ENCODE measurements around the gene CD82.

Gene CD82

DNA sequence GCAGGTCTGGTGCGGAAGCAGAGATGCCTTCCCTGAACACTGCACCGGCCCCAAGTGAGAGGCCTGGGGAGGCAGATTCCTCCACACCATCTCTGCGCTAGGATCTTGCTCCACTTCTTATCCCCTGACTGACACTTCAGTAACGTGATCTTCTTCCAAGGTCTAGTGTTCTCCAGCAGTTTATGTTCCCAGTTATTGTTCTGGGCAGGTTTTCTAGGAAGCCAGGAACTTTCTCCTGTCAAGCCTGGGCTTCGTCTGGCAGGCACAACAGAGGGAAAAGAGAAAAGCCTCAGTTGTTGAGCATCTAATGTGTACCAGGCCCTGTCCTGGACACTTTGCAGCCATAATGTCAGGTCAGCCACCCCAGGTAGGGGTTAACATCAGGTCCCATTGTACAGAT lies 10.5 kb downstream of the CD82 start:
- Histone ChIP-seq H3K27me3 (ENCODE audit: control insufficient read depth in 5 of 5, insufficient read depth in 4 of 5, low read length in 5 of 5) (no peaks in the 10 kb centered on the region), H3K9ac (ENCODE audit: low read length in 5 of 5) (no peak overlapping the region), H3K9me3 (ENCODE audit: control insufficient read depth in 5 of 5, low read length in 5 of 5) (no peaks in the 10 kb centered on the region), H3K4me3 (ENCODE audit: low read depth in 1 of 5, low read length in 5 of 5) (no peak overlapping the region), H3K4me1 (ENCODE audit: control insufficient read depth in 5 of 5, insufficient read depth in 5 of 5, low read length in 5 of 5) (peaks cover 8 to 72% (median 17%) of the 10 kb centered on the region in 5 donors), H3K36me3 (ENCODE audit: control insufficient read depth in 5 of 5, insufficient read depth in 5 of 5, low read length in 5 of 5) (no peaks in the 10 kb centered on the region), H3K27ac (ENCODE audit: low read depth, low read length) (no peak overlapping the region)

DNA sequence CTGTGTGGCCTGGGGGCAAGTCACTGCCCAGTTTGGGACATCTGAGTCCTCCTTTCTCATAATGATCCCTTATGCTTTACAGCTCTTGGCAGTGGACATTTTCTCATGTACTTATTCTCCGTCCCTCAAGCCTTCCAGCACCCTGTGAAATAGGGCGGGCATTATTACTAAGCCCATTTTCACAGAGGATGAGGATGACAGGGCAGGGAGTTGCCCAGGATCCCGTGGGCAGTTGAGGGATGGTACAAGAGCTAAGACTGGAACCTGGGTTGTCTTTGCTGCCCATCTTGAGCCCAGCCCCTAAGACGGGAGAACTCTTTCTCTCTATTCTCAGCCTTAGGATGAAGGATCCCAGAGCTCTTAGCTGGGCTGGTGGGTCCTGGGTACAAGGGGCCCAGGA lies 11.2 kb downstream of the CD82 start:
- Histone ChIP-seq H3K4me3 (ENCODE audit: low read depth in 1 of 5, low read length in 5 of 5) (no peak overlapping the region), H3K4me1 (ENCODE audit: control insufficient read depth in 5 of 5, insufficient read depth in 5 of 5, low read length in 5 of 5) (peaks cover 6 to 68% (median 15%) of the 10 kb centered on the region in 5 donors), H3K9me3 (ENCODE audit: control insufficient read depth in 5 of 5, low read length in 5 of 5) (no peaks in the 10 kb centered on the region), H3K27ac (ENCODE audit: low read depth, low read length) (no peak overlapping the region), H3K27me3 (ENCODE audit: control insufficient read depth in 5 of 5, insufficient read depth in 4 of 5, low read length in 5 of 5) (no peaks in the 10 kb centered on the region), H3K36me3 (ENCODE audit: control insufficient read depth in 5 of 5, insufficient read depth in 5 of 5, low read length in 5 of 5) (no peaks in the 10 kb centered on the region), H3K9ac (ENCODE audit: low read length in 5 of 5) (no peak overlapping the region)

- no peaks in the 10 kb centered on the region for H3K9me3 ChIP-seq (ENCODE audit: control insufficient read depth in 5 of 5, low read length in 5 of 5)
- no peak overlapping the region for H3K9ac ChIP-seq (ENCODE audit: low read length in 5 of 5)
- H3K4me1 ChIP-seq (ENCODE audit: control insufficient read depth in 5 of 5, insufficient read depth in 5 of 5, low read length in 5 of 5): peaks cover 4 to 68% (median 15%) of the 10 kb centered on the region in 5 donors
- no peaks in the 10 kb centered on the region for H3K27me3 ChIP-seq (ENCODE audit: control insufficient read depth in 5 of 5, insufficient read depth in 4 of 5, low read length in 5 of 5)
- no peaks in the 10 kb centered on the region for H3K36me3 ChIP-seq (ENCODE audit: control insufficient read depth in 5 of 5, insufficient read depth in 5 of 5, low read length in 5 of 5)
- H3K4me3 ChIP-seq (ENCODE audit: low read depth in 1 of 5, low read length in 5 of 5): no peak overlapping the region
- H3K27ac ChIP-seq (ENCODE audit: low read depth, low read length): no peak overlapping the region
These were observed 11.9 kb downstream of the CD82 start for GRCh38 chr11:44577231-44577830.

- Histone ChIP-seq H3K9ac (ENCODE audit: low read length in 5 of 5) (no peak overlapping the region), H3K9me3 (ENCODE audit: control insufficient read depth in 5 of 5, low read length in 5 of 5) (peaks cover 0 to 8% (median 7%) of the 10 kb centered on the region in 5 donors), H3K36me3 (ENCODE audit: control insufficient read depth in 5 of 5, insufficient read depth in 5 of 5, low read length in 5 of 5) (no peaks in the 10 kb centered on the region), H3K27ac (ENCODE audit: low read depth, low read length) (no peak overlapping the region), H3K4me3 (ENCODE audit: low read depth in 1 of 5, low read length in 5 of 5) (no peak overlapping the region), H3K27me3 (ENCODE audit: control insufficient read depth in 5 of 5, insufficient read depth in 4 of 5, low read length in 5 of 5) (no peaks in the 10 kb centered on the region), H3K4me1 (ENCODE audit: control insufficient read depth in 5 of 5, insufficient read depth in 5 of 5, low read length in 5 of 5) (peaks cover 4 to 67% (median 15%) of the 10 kb centered on the region in 5 donors)
These were observed 12.8 kb downstream of the CD82 start for GRCh38 chr11:44578279-44578678.

DNA sequence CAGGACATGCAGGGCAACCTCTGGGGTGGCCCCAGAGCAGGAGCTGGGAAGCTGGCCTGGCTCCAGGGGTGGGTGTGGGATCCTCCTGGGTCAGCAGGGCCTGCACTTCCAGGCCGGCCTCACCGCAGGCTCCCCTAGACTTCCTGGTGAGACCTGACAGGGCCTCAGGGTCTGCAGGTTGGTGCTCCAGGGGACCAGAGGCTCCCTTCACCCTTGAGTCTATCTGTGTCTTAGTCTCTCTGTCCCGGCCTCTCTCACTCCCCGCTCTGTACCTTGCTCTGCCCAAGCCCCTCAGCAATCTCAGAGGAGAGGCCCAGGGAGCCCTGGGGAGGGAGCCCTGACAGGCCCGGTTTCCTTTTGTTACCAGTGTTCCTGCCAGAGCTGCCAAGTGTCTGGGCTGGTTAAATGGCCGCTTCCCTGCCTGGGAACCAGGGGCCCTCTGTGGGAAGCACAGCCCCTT lies 13.9 kb downstream of the CD82 start:
- Histone ChIP-seq H3K27me3 (ENCODE audit: control insufficient read depth in 5 of 5, insufficient read depth in 4 of 5, low read length in 5 of 5) (no peaks in the 10 kb centered on the region), H3K4me1 (ENCODE audit: control insufficient read depth in 5 of 5, insufficient read depth in 5 of 5, low read length in 5 of 5) (peaks cover 6 to 67% (median 11%) of the 10 kb centered on the region in 5 donors), H3K4me3 (ENCODE audit: low read depth in 1 of 5, low read length in 5 of 5) (no peak overlapping the region), H3K9me3 (ENCODE audit: control insufficient read depth in 5 of 5, low read length in 5 of 5) (peaks cover 0 to 9% (median 8%) of the 10 kb centered on the region in 5 donors), H3K9ac (ENCODE audit: low read length in 5 of 5) (no peak overlapping the region), H3K27ac (ENCODE audit: low read depth, low read length) (no peak overlapping the region), H3K36me3 (ENCODE audit: control insufficient read depth in 5 of 5, insufficient read depth in 5 of 5, low read length in 5 of 5) (no peaks in the 10 kb centered on the region)

DNA sequence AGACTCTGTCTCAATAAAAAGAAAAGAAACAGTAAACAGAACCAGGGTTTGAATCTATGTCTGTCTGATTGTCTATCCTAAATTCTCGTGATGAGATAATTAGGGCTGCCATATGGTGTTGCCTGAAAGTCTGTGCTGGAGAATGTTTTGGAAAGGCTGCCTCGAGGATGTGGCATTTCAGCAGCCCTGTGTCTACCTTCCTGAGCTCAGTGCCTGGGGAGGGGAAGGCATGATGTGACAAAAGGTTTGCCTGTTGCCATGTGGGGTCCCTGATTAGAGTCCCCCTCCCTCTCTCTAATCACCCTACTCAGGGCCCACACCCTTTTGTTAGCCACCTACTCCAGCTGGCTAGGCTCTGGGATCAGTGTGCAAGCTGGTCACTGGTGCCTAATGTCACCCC lies 15.2 kb downstream of the CD82 start:
- H3K36me3 ChIP-seq (ENCODE audit: control insufficient read depth in 5 of 5, insufficient read depth in 5 of 5, low read length in 5 of 5): no peaks in the 10 kb centered on the region
- H3K4me1 ChIP-seq (ENCODE audit: control insufficient read depth in 5 of 5, insufficient read depth in 5 of 5, low read length in 5 of 5): peaks cover 0 to 68% (median 7%) of the 10 kb centered on the region in 5 donors
- no peak overlapping the region for H3K9ac ChIP-seq (ENCODE audit: low read length in 5 of 5)
- H3K9me3 ChIP-seq (ENCODE audit: control insufficient read depth in 5 of 5, low read length in 5 of 5): peaks cover 0 to 9% (median 8%) of the 10 kb centered on the region in 5 donors
- H3K27ac ChIP-seq (ENCODE audit: low read depth, low read length): no peak overlapping the region
- no peaks in the 10 kb centered on the region for H3K27me3 ChIP-seq (ENCODE audit: control insufficient read depth in 5 of 5, insufficient read depth in 4 of 5, low read length in 5 of 5)
- H3K4me3 ChIP-seq (ENCODE audit: low read depth in 1 of 5, low read length in 5 of 5): no peak overlapping the region

DNA sequence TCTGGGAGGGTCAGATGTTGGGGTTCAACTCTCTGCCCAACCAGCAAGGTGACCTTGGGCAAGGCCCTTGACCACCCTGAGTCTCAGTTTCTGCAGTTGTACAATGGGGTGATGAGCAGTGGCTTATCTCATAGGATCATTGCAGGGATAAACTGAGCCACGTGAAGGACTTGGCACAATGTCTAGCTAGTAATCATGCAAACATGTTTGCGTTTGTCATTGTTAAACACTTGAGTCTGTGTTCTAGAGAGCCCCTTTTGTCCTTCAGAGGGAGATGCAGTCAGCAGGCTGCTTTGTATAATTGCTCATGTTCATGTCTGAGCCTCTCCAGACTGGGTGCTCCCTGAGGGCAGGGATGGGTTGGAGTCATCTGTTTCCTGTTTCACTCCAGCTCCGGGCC lies 15.8 kb downstream of the CD82 start:
- Histone ChIP-seq H3K36me3 (ENCODE audit: control insufficient read depth in 5 of 5, insufficient read depth in 5 of 5, low read length in 5 of 5) (no peaks in the 10 kb centered on the region), H3K9me3 (ENCODE audit: control insufficient read depth in 5 of 5, low read length in 5 of 5) (peaks cover 0 to 9% (median 8%) of the 10 kb centered on the region in 5 donors), H3K27me3 (ENCODE audit: control insufficient read depth in 5 of 5, insufficient read depth in 4 of 5, low read length in 5 of 5) (no peaks in the 10 kb centered on the region), H3K4me1 (ENCODE audit: control insufficient read depth in 5 of 5, insufficient read depth in 5 of 5, low read length in 5 of 5) (peaks cover 0 to 68% (median 7%) of the 10 kb centered on the region in 5 donors), H3K4me3 (ENCODE audit: low read depth in 1 of 5, low read length in 5 of 5) (no peak overlapping the region), H3K9ac (ENCODE audit: low read length in 5 of 5) (no peak overlapping the region), H3K27ac (ENCODE audit: low read depth, low read length) (no peak overlapping the region)

GRCh38 chr11:44582641-44583352 lies 17.3 kb downstream of the CD82 start:
- peak overlapping the region in 1 of 5 donors; percentile 6 for H3K4me3 ChIP-seq (ENCODE audit: low read depth in 1 of 5, low read length in 5 of 5)
- H3K27me3 ChIP-seq (ENCODE audit: control insufficient read depth in 5 of 5, insufficient read depth in 4 of 5, low read length in 5 of 5): no peaks in the 10 kb centered on the region
- peaks cover 0 to 5% (median 5%) of the 10 kb centered on the region in 5 donors for H3K36me3 ChIP-seq (ENCODE audit: control insufficient read depth in 5 of 5, insufficient read depth in 5 of 5, low read length in 5 of 5)
- no peak overlapping the region for H3K27ac ChIP-seq (ENCODE audit: low read depth, low read length)
- H3K9me3 ChIP-seq (ENCODE audit: control insufficient read depth in 5 of 5, low read length in 5 of 5): peaks cover 0 to 9% (median 8%) of the 10 kb centered on the region in 5 donors
- peaks cover 0 to 61% (median 7%) of the 10 kb centered on the region in 5 donors for H3K4me1 ChIP-seq (ENCODE audit: control insufficient read depth in 5 of 5, insufficient read depth in 5 of 5, low read length in 5 of 5)
- no peak overlapping the region for H3K9ac ChIP-seq (ENCODE audit: low read length in 5 of 5)

DNA sequence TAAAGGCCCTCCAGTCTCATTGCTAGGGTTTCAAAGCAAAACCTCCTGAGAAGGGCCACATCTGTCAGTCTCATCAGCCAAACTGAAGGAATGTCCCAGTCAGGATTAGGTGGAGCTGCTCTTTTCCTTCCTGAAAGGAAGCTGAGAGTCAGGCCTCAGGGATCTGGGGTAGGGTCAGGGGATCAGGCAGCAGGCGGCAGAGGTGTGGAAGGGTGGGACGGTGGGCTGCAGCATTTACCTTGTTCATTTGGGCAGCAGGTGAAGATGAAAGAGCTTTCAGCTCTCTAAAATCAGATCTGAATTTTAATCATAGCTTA lies 17.8 kb downstream of the CD82 start:
- H3K9ac ChIP-seq (ENCODE audit: low read length in 5 of 5): no peak overlapping the region
- peaks cover 0 to 9% (median 8%) of the 10 kb centered on the region in 5 donors for H3K9me3 ChIP-seq (ENCODE audit: control insufficient read depth in 5 of 5, low read length in 5 of 5)
- H3K4me1 ChIP-seq (ENCODE audit: control insufficient read depth in 5 of 5, insufficient read depth in 5 of 5, low read length in 5 of 5): peaks cover 0 to 56% (median 7%) of the 10 kb centered on the region in 5 donors
- H3K4me3 ChIP-seq (ENCODE audit: low read depth in 1 of 5, low read length in 5 of 5): no peak overlapping the region
- H3K36me3 ChIP-seq (ENCODE audit: control insufficient read depth in 5 of 5, insufficient read depth in 5 of 5, low read length in 5 of 5): peaks cover 0 to 8% (median 5%) of the 10 kb centered on the region in 5 donors
- no peak overlapping the region for H3K27ac ChIP-seq (ENCODE audit: low read depth, low read length)
- no peaks in the 10 kb centered on the region for H3K27me3 ChIP-seq (ENCODE audit: control insufficient read depth in 5 of 5, insufficient read depth in 4 of 5, low read length in 5 of 5)

DNA sequence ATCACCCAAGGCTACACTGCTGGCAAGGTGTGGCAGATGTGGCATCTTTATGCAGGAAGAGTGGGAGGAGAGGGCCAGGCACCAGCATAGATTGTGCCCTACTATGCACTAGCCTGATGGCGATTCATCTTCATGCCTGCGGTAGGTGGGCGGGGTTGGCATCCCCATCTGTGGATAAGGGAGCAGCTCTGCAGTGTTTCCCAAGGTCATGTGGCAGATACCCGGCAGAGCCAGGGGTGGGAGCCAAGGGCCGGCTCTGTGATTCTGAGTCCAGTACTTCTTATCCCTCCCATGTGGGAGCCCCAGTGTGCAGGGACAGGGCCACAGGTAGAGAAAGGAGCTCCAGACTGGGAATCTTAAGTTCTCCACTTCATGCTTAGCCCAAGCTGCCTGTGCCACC lies 20.0 kb downstream of the CD82 start:
- Histone ChIP-seq H3K27me3 (ENCODE audit: control insufficient read depth in 5 of 5, insufficient read depth in 4 of 5, low read length in 5 of 5) (no peaks in the 10 kb centered on the region), H3K9me3 (ENCODE audit: control insufficient read depth in 5 of 5, low read length in 5 of 5) (peaks cover 0 to 9% (median 8%) of the 10 kb centered on the region in 5 donors), H3K4me1 (ENCODE audit: control insufficient read depth in 5 of 5, insufficient read depth in 5 of 5, low read length in 5 of 5) (peaks cover 0 to 37% (median 6%) of the 10 kb centered on the region in 5 donors), H3K9ac (ENCODE audit: low read length in 5 of 5) (no peak overlapping the region), H3K4me3 (ENCODE audit: low read depth in 1 of 5, low read length in 5 of 5) (no peak overlapping the region), H3K36me3 (ENCODE audit: control insufficient read depth in 5 of 5, insufficient read depth in 5 of 5, low read length in 5 of 5) (peaks cover 0 to 11% (median 5%) of the 10 kb centered on the region in 5 donors), H3K27ac (ENCODE audit: low read depth, low read length) (no peak overlapping the region)

Data from subcutaneous abdominal adipose tissue (tissue), 5 donors.